ENCODE measurements around the gene KRTAP10-1.
A peak's percentile ranks its signal among the peaks of the same experiment; 100 is the strongest.
"Not testable (repeated sequence)": the region's sequence is repeated elsewhere in the genome, so short reads cannot be mapped to it uniquely, and the experiment has no call there.

The KRTAP10-1 gene

GRCh38 chr21:44539991-44540666, at the start of gene KRTAP10-1:
KRTAP10-1 (minus strand) TSS chr21:44540195; CDS start chr21:44540150, 45 bp downstream.
- H3K27ac ChIP-seq (ENCODE audit: low read depth, low read length), result no peak within 1 kb of the TSS
- peaks cover 0 to 17% of the 10 kb centered on the region in 2 donors for H3K9me3 ChIP-seq (ENCODE audit: control insufficient read depth in 1 of 2, low read length in 2 of 2)
- no peak within 1 kb of the TSS for H3K9ac ChIP-seq (ENCODE audit: low read depth in 1 of 2, low read length in 2 of 2)
- no peaks in the 10 kb centered on the region for H3K27me3 ChIP-seq (ENCODE audit: control insufficient read depth in 1 of 2, insufficient read depth in 2 of 2, low read length in 2 of 2)
- no peaks in the 10 kb centered on the region for H3K36me3 ChIP-seq (ENCODE audit: control insufficient read depth in 1 of 2, insufficient read depth in 2 of 2, low read length in 2 of 2)
- H3K4me3 ChIP-seq (ENCODE audit: low read depth in 1 of 2, low read length in 2 of 2), result no peak within 1 kb of the TSS
- no peaks in the 10 kb centered on the region for H3K4me1 ChIP-seq (ENCODE audit: control insufficient read depth in 1 of 2, insufficient read depth in 2 of 2, low read length in 2 of 2)

GRCh38 chr21:44589094-44589493, 49.1 kb upstream of the KRTAP10-1 start:
- Histone ChIP-seq H3K27ac (ENCODE audit: low read depth, low read length) (no peak overlapping the region), H3K4me3 (ENCODE audit: low read depth in 1 of 2, low read length in 2 of 2) (no peak overlapping the region), H3K9ac (ENCODE audit: low read depth in 1 of 2, low read length in 2 of 2) (no peak overlapping the region), H3K27me3 (ENCODE audit: control insufficient read depth in 1 of 2, insufficient read depth in 2 of 2, low read length in 2 of 2) (peaks cover 0 to 14% of the 10 kb centered on the region in 2 donors), H3K36me3 (ENCODE audit: control insufficient read depth in 1 of 2, insufficient read depth in 2 of 2, low read length in 2 of 2) (no peaks in the 10 kb centered on the region), H3K4me1 (ENCODE audit: control insufficient read depth in 1 of 2, insufficient read depth in 2 of 2, low read length in 2 of 2) (no peaks in the 10 kb centered on the region), H3K9me3 (ENCODE audit: control insufficient read depth in 1 of 2, low read length in 2 of 2) (no peaks in the 10 kb centered on the region)

- Histone ChIP-seq H3K9me3 (ENCODE audit: control insufficient read depth in 1 of 2, low read length in 2 of 2) (peaks cover 0 to 2% of the 10 kb centered on the region in 2 donors), H3K36me3 (ENCODE audit: control insufficient read depth in 1 of 2, insufficient read depth in 2 of 2, low read length in 2 of 2) (no peaks in the 10 kb centered on the region), H3K4me1 (ENCODE audit: control insufficient read depth in 1 of 2, insufficient read depth in 2 of 2, low read length in 2 of 2) (no peaks in the 10 kb centered on the region), H3K27ac (ENCODE audit: low read depth, low read length) (no peak overlapping the region), H3K4me3 (ENCODE audit: low read depth in 1 of 2, low read length in 2 of 2) (no peak overlapping the region), H3K27me3 (ENCODE audit: control insufficient read depth in 1 of 2, insufficient read depth in 2 of 2, low read length in 2 of 2) (peaks cover 0 to 6% of the 10 kb centered on the region in 2 donors), H3K9ac (ENCODE audit: low read depth in 1 of 2, low read length in 2 of 2) (no peak overlapping the region)
Measured at GRCh38 chr21:44585892-44586291, 45.9 kb upstream of the KRTAP10-1 start.

GRCh38 chr21:44583800-44584147, 43.8 kb upstream of the KRTAP10-1 start:
- Histone ChIP-seq H3K27ac (ENCODE audit: low read depth, low read length) (no peak overlapping the region), H3K9ac (ENCODE audit: low read depth in 1 of 2, low read length in 2 of 2) (no peak overlapping the region), H3K9me3 (ENCODE audit: control insufficient read depth in 1 of 2, low read length in 2 of 2) (peaks cover 0 to 5% of the 10 kb centered on the region in 2 donors), H3K4me3 (ENCODE audit: low read depth in 1 of 2, low read length in 2 of 2) (no peak overlapping the region), H3K4me1 (ENCODE audit: control insufficient read depth in 1 of 2, insufficient read depth in 2 of 2, low read length in 2 of 2) (no peaks in the 10 kb centered on the region), H3K36me3 (ENCODE audit: control insufficient read depth in 1 of 2, insufficient read depth in 2 of 2, low read length in 2 of 2) (no peaks in the 10 kb centered on the region), H3K27me3 (ENCODE audit: control insufficient read depth in 1 of 2, insufficient read depth in 2 of 2, low read length in 2 of 2) (peaks cover 0 to 4% of the 10 kb centered on the region in 2 donors)

- H3K4me3 ChIP-seq (ENCODE audit: low read depth in 1 of 2, low read length in 2 of 2), result no peak overlapping the region
- peaks cover 0 to 4% of the 10 kb centered on the region in 2 donors for H3K27me3 ChIP-seq (ENCODE audit: control insufficient read depth in 1 of 2, insufficient read depth in 2 of 2, low read length in 2 of 2)
- no peak overlapping the region for H3K9ac ChIP-seq (ENCODE audit: low read depth in 1 of 2, low read length in 2 of 2)
- H3K9me3 ChIP-seq (ENCODE audit: control insufficient read depth in 1 of 2, low read length in 2 of 2), result peaks cover 0 to 5% of the 10 kb centered on the region in 2 donors
- no peak overlapping the region for H3K27ac ChIP-seq (ENCODE audit: low read depth, low read length)
- no peaks in the 10 kb centered on the region for H3K36me3 ChIP-seq (ENCODE audit: control insufficient read depth in 1 of 2, insufficient read depth in 2 of 2, low read length in 2 of 2)
- no peaks in the 10 kb centered on the region for H3K4me1 ChIP-seq (ENCODE audit: control insufficient read depth in 1 of 2, insufficient read depth in 2 of 2, low read length in 2 of 2)
Measured at GRCh38 chr21:44583089-44583799, 43.2 kb upstream of the KRTAP10-1 start.

GRCh38 chr21:44582055-44582454, 42.1 kb upstream of the KRTAP10-1 start:
- Histone ChIP-seq H3K9ac (ENCODE audit: low read depth in 1 of 2, low read length in 2 of 2) (no peak overlapping the region), H3K4me1 (ENCODE audit: control insufficient read depth in 1 of 2, insufficient read depth in 2 of 2, low read length in 2 of 2) (no peaks in the 10 kb centered on the region), H3K27ac (ENCODE audit: low read depth, low read length) (no peak overlapping the region), H3K4me3 (ENCODE audit: low read depth in 1 of 2, low read length in 2 of 2) (no peak overlapping the region), H3K36me3 (ENCODE audit: control insufficient read depth in 1 of 2, insufficient read depth in 2 of 2, low read length in 2 of 2) (no peaks in the 10 kb centered on the region), H3K9me3 (ENCODE audit: control insufficient read depth in 1 of 2, low read length in 2 of 2) (peaks cover 0 to 7% of the 10 kb centered on the region in 2 donors), H3K27me3 (ENCODE audit: control insufficient read depth in 1 of 2, insufficient read depth in 2 of 2, low read length in 2 of 2) (peaks cover 0 to 4% of the 10 kb centered on the region in 2 donors)

GRCh38 chr21:44581158-44581557, 41.2 kb upstream of the KRTAP10-1 start:
- H3K27me3 ChIP-seq (ENCODE audit: control insufficient read depth in 1 of 2, insufficient read depth in 2 of 2, low read length in 2 of 2), result peaks cover 0 to 2% of the 10 kb centered on the region in 2 donors
- no peaks in the 10 kb centered on the region for H3K36me3 ChIP-seq (ENCODE audit: control insufficient read depth in 1 of 2, insufficient read depth in 2 of 2, low read length in 2 of 2)
- no peaks in the 10 kb centered on the region for H3K4me1 ChIP-seq (ENCODE audit: control insufficient read depth in 1 of 2, insufficient read depth in 2 of 2, low read length in 2 of 2)
- H3K27ac ChIP-seq (ENCODE audit: low read depth, low read length), result no peak overlapping the region
- peaks cover 0 to 7% of the 10 kb centered on the region in 2 donors for H3K9me3 ChIP-seq (ENCODE audit: control insufficient read depth in 1 of 2, low read length in 2 of 2)
- H3K4me3 ChIP-seq (ENCODE audit: low read depth in 1 of 2, low read length in 2 of 2), result no peak overlapping the region
- H3K9ac ChIP-seq (ENCODE audit: low read depth in 1 of 2, low read length in 2 of 2), result no peak overlapping the region

- H3K9ac ChIP-seq (ENCODE audit: low read depth in 1 of 2, low read length in 2 of 2); H3K36me3 ChIP-seq (ENCODE audit: control insufficient read depth in 1 of 2, insufficient read depth in 2 of 2, low read length in 2 of 2); H3K27ac ChIP-seq (ENCODE audit: low read depth, low read length); H3K27me3 ChIP-seq (ENCODE audit: control insufficient read depth in 1 of 2, insufficient read depth in 2 of 2, low read length in 2 of 2); H3K9me3 ChIP-seq (ENCODE audit: control insufficient read depth in 1 of 2, low read length in 2 of 2); H3K4me1 ChIP-seq (ENCODE audit: control insufficient read depth in 1 of 2, insufficient read depth in 2 of 2, low read length in 2 of 2): not testable (repeated sequence)
- peak within 1 kb of the TSS in 1 of 2 donors; percentile 32 for H3K4me3 ChIP-seq (ENCODE audit: low read depth in 1 of 2, low read length in 2 of 2)
Measured at GRCh38 chr21:44580231-44580821, 40.3 kb upstream of the KRTAP10-1 start, which contains the start of gene KRTAP10-5. KRTAP10-5 (minus strand) TSS chr21:44580604; CDS start chr21:44580578, 26 bp downstream.

GRCh38 chr21:44579833-44580144, 39.8 kb upstream of the KRTAP10-1 start:
- Histone ChIP-seq H3K36me3 (ENCODE audit: control insufficient read depth in 1 of 2, insufficient read depth in 2 of 2, low read length in 2 of 2) (no peaks in the 10 kb centered on the region), H3K4me1 (ENCODE audit: control insufficient read depth in 1 of 2, insufficient read depth in 2 of 2, low read length in 2 of 2) (no peaks in the 10 kb centered on the region), H3K4me3 (ENCODE audit: low read depth in 1 of 2, low read length in 2 of 2) (no peak overlapping the region), H3K27ac (ENCODE audit: low read depth, low read length) (no peak overlapping the region), H3K9me3 (ENCODE audit: control insufficient read depth in 1 of 2, low read length in 2 of 2) (peaks cover 0 to 7% of the 10 kb centered on the region in 2 donors), H3K27me3 (ENCODE audit: control insufficient read depth in 1 of 2, insufficient read depth in 2 of 2, low read length in 2 of 2) (no peaks in the 10 kb centered on the region), H3K9ac (ENCODE audit: low read depth in 1 of 2, low read length in 2 of 2) (no peak overlapping the region)

Measured in duodenal mucosa (tissue), 2 donors.